ENCODE measurements around the gene ADAMTS16.

ADAMTS16 gene

DNA sequence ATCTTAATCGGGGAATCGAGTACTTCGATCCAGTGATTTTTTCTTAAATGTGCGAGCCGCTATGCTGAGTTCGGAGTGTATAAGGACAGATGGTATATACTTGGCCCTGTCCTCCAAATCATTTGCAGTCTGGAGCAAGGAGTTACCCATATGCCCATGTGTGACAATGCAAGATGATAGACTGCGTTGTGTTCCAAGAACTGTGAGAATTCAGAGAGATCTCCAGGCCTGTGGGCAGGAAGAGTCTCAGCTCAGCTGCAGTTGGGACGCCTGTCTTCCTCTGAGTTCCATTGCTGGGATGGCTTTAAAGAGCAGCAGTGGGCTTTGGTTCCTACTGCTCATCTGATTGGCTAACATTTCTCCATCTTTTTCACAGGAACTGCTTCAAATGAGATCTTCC is 106.6 kb downstream of the ADAMTS16 start:
- DNase-seq, result no peak

DNA sequence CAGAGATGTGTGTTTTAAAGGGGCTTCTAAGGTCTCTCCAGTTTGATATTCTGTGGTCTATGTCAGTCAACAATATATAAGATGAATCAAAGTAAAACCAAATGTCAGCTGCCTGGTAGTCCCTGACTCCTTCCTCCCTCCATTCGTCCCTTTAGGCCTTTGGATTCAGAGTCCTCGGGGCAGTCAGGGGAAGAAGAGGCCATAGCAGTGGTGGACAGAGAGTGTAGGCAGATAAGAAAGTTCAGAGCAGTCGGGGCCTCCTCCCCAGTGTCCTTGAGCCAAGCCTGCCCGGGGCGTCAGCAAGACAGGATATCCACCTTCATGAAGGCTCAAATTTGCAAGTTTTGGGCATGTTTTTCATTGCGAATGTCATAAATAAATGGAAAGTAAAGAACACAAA is 110.6 kb downstream of the ADAMTS16 start:
- DNase-seq, result no peak

DNA sequence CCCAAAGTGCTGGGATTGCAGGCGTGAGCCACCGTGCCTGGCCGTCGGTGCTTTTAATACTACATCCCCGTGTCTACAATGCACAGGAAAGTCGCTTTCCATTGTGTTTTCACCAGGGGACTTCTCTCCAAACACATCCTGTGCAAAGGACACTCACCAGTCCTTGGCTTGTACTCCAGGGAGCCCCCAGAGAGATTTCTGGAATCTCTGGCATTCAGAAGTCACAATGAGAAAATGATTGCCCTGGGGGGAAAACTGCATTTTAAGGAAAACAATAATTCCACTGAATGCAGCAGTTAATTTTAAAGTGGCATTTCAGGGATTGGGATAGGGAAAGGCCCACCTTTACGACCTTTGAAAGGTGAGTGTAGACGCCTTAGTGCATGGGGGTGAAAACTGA is 112.0 kb downstream of the ADAMTS16 start:
- DNase-seq, result no peak

DNA sequence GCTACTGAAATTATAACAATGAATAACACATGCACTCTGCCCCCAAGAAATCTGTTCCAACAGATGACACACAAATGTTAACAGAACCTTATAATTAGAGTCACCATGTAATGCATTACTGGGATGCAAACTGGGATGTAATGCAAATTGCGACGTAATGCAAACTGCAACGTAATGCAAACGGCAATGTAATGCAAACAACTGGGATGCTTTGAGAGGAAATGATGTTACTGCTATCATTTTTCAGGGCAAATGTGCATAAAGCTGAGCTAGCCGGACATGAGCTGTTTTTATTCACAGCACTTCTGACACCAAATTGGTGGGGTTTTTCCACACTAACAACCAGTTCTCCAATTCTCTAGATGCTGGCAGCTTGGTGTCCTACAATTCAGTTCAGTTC is 117.2 kb downstream of the ADAMTS16 start:
- no peak for DNase-seq

DNA sequence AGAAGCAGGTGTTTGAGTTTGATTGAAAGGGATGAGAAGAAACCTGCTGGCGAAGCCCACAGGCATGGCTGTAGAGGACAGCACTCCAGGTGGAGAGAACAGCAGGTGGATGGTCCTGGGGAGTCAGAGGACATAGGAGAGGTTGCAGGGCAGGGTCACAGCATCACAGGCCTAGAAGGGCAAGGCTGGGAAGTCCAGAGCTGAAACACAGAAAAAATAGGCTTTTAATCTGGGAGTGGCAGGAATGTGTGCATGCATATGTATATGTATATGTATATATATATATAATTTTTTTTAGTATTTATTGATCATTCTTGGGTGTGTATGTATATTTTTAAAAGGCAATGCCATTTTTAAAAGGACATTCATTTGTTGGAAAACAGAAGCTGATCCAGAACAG is 118.4 kb downstream of the ADAMTS16 start:
- DNase-seq, result no peak

DNA sequence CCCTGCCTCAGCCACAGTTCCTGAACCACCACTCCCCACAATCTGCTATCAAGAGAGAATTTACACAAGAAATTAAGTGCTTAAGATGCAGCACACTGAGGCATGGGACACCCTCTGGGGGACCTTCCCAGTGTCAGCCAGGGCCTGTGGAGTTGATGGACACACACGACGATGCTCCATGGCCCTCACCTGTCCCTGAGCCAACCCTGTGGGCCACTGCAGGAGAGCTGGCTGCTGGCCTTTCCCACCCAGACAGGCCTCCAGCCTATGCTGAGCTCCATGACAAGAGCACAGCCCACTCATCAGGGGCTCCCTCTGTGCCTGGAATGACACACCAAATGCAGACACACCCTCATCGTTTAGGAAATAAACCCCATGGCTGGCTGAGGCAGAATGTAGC is 124.6 kb downstream of the ADAMTS16 start:
- no peak for DNase-seq

DNA sequence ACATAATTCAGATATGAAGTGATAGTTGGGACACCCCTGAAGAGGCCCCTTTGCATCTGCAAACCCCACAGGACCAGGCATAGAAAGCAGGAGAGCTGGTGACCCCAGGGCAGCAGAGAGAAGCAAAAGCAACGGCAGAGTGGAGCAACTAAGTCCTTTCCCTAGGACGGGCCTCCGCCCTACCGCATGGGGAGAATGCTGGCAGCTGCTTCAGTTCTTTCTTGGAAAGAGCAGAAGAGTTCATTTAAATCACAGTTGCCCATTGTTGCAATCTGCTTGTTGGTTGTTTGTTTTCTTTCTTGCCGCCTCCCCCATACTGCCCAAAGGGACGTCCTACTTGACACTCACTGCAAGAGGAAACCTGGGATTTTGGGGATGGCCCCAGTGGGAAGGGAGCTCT is 126.2 kb downstream of the ADAMTS16 start:
- DNase-seq, result no peak

DNA sequence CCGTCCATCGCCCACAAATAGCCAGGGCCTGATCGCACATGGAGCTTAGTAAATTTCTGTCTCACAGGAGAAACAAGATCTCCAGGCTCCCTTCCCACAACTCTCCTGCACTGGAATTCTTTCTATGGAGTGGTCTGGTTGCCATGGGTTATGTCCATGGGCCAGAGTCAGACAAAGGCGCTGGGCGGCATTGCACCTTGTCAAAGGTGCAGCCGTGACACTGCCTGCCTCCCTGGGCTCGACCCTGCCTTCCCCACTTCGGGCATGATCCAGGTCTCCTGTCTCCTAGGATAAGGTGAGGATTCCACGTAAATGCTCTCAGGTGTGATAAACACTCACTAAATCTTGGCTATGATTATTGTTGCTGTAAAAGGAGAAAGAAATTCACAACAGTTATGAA is 130.0 kb downstream of the ADAMTS16 start:
- no peak for DNase-seq

DNA sequence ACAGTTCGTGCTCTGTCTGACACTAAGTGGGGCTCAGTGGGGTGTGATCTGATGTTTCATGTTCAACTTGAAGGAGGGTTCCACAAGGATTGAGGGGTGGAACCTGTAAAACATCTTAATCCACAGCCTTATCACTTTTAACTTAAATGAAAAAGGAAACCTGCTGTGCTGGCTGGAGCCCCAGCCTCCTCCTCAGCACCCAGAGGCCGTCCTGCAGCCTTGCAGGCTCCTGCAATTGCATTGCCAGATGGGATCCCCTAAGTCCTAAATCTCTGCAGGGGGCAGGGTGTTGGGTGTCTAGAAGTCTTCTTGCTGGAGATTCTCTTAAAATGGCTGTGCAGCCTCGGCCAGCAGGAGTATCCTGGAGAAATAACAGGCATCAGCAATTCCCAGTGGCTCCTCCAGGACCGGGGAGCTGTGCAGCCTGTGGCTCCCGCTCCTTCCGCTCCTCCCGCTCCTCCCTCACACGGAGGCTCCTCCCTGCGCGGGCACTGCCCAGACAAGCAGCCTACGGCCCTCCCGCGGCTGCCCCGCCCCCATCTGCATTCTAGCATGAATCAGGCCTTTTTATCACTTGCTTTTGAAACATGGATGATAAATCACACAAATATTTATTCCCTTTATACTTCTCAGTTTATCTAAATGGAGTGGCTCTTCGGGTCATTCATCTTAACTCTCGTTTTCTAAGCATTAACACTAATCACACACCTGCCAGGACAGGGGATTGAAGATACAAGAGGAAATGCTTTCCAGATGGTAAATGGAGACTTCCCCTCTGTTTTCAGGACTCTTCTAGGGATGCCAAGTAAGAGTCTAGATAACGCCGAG is 131.0 kb downstream of the ADAMTS16 start:
- DNase-seq, result no peak

DNA sequence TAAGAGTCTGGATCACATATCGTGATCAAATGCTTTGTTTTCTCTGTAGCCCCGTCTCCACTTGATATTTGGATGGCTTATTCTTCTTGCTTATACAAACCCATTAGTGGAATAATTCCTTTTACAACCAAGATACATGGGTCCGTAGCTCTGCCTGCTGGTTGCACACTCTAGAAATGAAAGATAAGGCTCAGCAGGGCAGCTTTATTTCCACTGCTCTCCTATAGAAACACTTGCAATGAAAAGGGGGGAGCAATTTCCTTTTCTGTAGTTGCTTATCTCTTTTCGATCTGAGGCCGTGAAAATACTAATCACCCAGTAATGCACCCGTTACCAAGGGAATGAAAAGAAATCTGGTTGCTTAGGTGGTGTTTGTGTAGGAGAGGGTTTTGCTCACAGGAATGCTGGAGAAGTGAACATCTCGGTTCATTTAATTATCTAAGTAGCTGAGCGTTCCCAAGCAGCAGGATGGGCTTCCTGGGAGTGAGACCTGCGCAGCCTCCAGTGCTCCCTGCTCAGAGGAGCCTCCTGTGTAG is 131.7 kb downstream of the ADAMTS16 start:
- DNase-seq, result no peak

DNA sequence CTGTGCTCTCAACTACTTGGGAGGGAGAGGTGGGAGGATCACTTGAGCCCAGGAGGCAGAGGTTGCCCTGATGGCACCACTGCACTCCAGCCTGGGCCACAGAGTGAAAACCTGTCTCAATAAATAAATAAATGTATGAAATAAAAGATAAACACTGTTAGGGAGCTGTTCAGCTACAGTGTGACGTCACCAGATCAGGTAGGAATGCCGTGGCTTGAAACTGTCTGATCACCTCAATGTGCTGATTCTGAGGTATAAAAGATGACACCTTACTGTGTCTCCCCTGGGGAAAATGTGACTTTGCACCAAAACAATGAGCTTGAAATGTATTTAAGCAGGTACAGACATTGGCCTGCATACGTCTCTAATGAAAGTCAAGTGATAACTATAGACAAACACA is 133.3 kb downstream of the ADAMTS16 start:
- DNase-seq, result no peak

DNA sequence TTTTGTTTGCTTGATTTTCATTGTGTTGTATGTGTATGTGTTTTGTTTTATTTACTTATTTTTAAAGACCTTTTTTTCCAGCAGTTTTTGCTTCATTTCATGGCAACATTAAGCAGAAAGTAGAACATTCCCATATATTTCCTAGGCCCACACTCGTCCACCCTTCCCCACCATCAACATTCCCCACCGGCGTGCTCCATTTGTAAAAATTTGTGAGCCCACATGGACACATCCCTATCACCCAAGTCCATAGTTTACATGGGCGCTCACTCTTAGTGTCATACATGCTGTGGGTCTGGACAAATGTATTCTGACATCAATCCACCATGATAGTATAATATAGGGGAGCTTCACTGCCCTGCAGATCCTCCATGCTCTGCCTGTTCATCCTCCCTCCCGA is 133.8 kb downstream of the ADAMTS16 start:
- DNase-seq, result no peak

DNA sequence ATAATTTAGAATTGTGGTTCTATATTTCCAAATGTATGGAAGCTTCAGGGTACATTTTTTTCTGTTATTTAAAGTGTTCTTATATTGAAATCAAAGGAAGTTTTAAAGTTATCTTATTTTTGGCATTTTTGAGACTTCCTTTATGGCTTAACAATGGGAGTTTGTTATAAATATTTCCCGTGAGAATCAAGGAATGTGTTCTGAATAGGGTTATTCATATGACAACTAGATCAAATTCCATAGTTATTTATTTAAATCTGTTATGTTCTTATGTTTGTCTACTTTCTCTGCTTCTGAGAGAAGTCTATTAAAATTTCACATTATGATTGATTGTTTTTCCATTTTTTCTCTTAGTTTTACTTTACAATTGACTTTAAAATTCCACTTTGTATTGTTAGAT is 135.1 kb downstream of the ADAMTS16 start:
- no peak for DNase-seq

DNA sequence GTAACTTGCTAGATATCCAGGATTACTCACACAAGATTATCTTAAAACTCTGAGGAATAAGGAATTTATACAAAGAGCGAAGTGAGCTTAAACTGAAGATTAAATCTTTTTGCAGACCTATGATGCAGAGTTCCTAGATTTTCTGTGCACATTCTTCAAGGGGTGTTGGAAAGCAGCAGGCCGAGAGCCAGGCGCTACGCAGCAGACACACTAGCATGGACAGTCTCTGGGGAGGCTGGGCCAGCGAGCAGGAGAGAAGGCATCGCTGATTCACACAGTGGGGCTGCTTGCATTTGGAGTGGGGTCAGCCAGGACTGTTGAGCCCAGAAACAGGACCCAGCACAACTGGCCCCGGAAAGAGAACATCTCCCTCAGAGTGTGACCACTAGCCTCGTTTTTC is 136.3 kb downstream of the ADAMTS16 start:
- no peak for DNase-seq

DNA sequence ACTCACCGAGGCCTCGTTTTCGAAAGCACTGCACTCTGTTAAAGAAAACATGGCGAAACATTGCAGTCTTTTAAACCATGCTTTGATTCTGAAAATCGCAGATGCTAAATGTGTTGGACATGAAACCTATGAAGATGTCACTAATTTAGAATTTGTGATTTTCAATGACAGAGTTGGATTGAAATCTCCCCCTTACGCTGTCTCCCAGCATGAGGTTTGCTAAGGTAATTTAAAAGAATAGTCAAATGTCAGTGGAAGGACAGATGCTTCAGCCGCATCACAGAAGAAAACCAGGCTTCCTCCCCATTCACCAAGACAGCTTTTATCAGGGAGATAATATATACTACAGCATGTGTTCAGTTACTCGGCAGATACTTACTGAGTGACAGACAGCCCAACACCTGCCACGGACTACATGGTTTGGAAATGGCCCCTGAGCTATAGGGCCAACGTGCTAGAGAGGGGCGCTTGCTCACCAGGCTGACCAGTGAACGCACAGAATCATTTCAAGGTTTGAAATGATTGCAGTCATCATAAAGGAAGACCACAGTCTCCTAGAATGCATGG is 136.9 kb downstream of the ADAMTS16 start:
- no peak for DNase-seq

DNA sequence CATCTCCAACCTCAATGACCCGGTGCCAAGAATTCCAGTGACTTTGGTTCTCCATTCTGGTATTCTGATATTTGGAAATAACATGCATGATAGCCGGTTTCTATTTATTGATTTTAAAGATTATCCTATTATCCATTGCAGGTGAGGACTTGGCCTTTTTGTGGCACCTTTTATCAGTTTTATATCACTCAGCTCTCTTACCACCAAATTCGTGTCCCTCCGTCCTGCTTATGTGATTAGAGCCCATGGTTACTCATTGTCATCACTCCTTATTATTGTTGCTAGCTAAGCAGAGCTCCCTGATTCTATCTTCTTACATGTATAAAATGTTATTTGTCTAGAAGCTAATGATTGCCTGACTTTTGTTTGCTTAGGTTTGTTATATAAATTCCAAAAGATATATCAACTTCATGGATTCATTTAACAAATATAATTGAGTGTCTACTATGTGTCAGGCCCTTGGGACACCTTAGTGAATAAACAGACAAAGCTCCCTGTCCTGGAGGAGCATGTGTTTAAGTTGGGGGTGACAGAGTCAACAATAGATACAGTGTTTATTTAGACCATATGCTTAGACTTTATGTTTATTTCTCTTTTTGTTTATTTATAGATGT is 138.2 kb downstream of the ADAMTS16 start:
- DNase-seq, result no peak

DNA sequence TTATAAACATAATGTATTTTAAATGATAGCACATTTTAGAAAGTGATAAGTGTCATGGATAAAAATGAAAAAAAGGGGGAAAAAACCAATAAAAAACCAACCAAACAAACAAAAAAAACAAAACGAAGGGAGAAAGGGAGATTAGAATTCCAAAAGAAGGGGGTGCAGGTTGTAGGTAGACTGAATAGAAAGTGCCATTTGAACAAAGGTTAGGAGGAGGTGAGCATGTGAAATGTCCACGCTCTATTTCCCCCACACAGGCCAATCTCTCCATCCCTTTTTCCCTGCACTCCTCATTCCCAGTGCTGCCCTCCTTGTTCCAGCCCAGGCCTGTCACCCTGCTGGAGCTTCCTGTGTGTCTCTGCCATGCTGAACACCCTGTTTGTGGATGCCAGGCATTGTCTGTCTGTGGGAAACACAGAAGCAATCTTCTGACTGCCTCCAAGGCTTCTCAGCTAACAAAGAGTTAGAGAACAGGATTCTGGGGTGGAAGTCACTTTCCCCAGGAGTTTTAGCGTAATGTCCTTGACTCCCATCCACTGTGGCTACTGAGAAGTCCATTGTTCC is 138.8 kb downstream of the ADAMTS16 start:
- no peak for DNase-seq

DNA sequence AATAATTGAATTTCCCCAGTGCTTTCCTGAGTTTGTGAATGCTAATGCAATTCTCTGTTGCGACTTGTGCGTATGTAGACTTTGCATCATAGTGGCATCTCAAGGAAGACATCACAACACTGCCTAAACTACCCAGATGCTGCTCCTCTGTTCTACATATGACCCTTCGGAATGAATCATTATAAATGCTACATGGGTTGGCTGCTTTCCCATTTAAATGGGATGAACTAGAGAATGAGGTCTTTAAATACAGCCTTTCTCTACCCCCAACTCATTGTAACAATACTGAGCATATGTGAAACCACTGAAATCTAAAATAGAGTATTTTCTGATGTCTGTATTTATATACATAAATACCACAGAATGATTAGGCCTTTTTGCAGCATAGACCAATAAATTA is 145.8 kb downstream of the ADAMTS16 start:
- no peak for DNase-seq

DNA sequence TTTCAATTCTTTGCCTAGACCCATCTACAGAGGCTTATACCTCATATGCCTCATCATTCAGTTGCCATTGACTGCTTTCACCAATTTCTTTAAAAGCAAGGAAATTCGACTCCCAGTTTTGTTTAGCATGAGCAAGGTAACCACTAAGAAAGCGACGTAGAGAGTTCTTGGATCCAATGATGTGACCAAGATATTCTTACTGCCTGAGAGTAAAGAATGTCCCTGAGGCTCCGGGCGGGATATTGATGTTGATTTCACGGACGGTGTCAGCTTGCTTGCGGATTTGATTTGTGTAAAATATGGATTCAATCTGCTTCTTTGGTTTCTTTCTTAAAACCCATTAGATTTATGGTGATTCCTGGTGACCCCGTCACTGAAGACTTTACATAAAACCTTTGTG is 147.3 kb downstream of the ADAMTS16 start:
- DNase-seq, result no peak

DNA sequence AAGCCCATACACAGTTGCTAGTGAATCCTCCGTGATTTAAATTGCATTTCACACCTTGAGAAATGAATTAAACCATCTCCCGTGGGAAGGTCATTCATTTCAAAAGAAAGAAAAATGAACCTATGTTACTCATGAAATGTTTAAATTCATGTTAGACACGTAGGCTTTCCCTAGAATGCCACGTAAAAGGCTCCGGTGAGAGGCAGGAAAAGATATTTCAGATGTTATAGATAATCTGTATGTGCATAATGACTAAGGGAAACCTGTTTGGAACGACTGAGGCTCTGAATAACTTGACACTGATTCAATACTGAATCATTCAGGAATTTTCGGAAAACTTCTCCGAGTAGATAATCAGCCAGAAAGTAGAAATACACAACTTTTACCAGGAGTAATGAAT is 148.1 kb downstream of the ADAMTS16 start:
- DNase-seq, result no peak

DNA sequence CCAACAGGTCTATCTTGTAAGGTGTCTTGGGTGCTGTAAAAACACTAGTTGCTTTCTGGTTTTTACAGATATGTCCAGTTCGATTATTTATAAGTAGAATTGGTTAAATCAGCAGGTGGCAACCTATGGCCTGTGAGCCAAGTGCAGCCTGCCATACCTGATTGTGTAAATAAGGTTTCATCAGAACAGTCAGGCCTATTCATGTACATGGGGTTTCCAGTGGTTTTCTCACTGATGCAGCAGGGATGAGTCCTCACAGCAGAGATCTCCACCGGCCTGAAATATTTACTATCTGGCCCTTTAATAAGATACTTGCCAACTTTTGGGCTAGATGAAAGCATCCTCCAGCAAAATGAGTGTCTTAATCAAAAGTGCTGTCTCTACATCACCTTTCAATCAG is 149.4 kb downstream of the ADAMTS16 start:
- DNase-seq, result no peak

DNA sequence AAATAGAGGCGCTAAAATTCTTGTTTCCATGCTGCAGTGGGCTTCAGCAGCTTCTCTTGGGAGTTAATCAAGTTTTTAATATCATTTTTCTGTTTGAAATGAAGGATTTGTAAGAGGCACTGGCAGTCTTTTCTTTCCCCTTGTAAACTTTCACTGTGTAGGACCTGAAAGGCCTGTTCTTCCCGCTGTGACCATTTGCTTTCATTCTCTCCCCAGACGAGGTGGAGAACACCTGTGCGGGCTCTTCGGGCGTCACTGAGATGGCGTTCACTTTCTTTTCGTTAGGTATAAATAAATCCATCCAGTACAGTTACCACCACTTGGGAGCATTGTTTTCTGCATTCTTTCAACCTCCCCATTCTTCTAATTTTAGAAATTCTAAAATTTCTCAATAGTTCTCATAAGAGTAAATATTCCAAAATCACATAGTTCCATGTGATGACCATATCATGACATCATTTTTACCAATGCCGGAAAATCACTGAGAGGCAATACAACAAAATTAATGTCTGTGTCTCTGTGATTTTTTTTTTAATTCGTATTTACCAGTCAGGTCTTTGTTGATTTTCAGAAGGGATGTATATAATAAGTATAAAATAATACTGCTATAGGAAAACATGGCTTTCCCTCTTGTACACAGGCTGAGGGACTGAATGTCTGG is 150.7 kb downstream of the ADAMTS16 start:
- DNase-seq, result no peak

DNA sequence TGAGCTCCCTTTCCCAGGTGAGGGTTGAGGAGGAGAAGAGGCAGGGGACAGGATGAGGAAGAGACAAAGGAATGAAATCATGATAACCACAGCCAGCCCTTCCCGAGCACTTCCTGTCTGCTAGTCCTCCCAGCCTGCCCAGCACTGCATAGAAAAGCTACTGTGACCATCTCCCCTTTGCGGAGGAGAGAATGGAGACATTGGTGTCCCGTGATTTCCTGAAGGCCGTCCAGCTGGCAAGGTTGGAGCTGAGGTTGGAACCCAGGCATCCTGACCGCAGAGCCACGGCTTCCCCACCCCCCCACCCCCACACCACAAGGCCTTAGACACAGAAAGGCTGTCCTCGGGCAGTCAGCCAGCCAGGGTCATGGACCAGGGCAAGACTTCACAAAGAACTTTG is 151.2 kb downstream of the ADAMTS16 start:
- no peak for DNase-seq

Data from CD4-positive, alpha-beta T cell treated with Interleukin-17A for 1 hour (primary cell).